Measurements from ENCODE around the gene FHAD1.

FHAD1 gene

GRCh38 chr1:15345705-15346345, 98.8 kb downstream of the FHAD1 start:
- DNase-seq (ENCODE audit: low spot score), result no peak

- DNase-seq (ENCODE audit: low spot score), result no peak
Observed at GRCh38 chr1:15346346-15347030, 99.5 kb downstream of the FHAD1 start.

DNA sequence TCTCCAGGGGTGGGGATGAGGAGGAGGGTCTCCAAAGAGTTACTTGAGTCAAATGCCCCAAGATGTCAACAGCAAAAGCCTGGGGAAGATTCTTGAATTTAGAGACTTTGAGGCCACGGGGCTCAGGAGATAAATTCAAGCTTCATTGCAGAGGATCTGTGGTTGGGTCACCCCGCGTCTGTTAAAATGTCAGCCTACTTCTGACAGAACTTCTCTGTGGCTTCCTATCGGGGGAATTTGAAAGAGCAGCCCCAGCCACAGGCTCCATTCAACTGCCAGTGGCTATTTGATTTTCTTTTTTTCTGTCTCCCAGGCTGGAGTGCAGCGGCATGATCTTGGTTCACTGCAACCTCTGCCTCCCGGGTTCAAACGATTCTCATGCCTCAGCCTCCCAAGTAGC, 100.2 kb downstream of the FHAD1 start:
- DNase-seq (ENCODE audit: low spot score), result no peak

DNA sequence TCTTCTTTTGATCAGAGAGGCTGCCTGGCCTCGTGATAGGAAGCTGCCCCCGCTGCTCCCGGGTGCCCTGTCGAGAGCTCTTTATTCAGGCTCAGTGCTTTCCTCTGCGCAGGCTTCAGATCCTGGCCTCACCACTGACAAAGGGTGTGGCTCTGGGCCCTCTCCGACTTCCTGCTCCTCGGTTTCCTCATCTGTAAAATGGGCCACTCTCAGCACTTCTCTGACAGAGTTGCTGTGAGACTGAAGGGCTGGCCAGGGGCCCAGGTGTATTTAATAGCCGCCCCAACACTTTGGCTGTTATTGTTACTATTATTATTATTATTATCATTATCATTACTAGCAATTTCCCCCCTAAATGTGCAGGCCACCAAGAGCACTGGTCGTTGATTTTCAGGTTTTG, 101.6 kb downstream of the FHAD1 start:
- DNase-seq (ENCODE audit: low spot score), result no peak

- no peak for DNase-seq (ENCODE audit: low spot score)
Observed at GRCh38 chr1:15349133-15349532, 102.1 kb downstream of the FHAD1 start.

GRCh38 chr1:15350151-15350550, 103.1 kb downstream of the FHAD1 start:
- DNase-seq (ENCODE audit: low spot score), result no peak

GRCh38 chr1:15350551-15351200, 103.7 kb downstream of the FHAD1 start:
- DNase-seq (ENCODE audit: low spot score), result no peak

- no peak for DNase-seq (ENCODE audit: low spot score)
Observed at GRCh38 chr1:15351310-15351709, 104.3 kb downstream of the FHAD1 start.

GRCh38 chr1:15352128-15352957, 105.3 kb downstream of the FHAD1 start:
- DNase-seq (ENCODE audit: low spot score), result peak; percentile 54

DNA sequence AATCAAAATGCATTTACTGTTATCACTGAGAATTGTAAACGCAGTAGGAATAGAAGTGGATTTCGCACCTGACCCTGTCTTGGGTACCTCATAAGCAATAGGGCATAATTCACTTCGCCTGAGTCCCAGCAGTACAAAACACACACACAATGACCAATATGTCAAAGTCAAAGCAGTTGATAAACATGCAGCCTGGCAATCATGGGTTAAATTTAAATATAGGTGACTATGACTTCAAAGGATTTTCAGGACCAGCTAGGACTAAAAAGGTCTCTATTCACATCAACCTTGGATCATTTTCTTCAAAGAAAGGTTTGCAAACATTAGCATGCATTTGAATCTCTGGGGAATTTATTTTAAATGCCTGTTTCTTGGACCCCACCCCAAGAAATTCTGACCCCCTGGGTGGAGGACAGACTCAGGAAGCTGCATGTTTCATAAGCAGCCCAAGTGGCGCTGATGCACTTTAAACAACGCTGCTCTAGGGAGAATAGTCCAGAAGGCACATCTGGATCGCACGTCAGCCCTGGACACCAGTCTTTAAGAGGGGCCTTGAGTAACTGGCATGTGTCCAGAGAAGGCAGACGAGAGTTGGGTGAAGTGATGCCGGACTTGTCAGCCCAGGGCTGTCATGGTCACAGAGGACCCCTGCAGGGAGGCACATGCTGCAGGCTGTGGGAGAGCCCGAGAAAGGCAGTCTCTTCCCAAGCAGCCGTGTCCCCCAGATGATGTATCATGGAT, 107.0 kb downstream of the FHAD1 start:
- no peak for DNase-seq (ENCODE audit: low spot score)

GRCh38 chr1:15354580-15354965, 107.5 kb downstream of the FHAD1 start:
- no peak for DNase-seq (ENCODE audit: low spot score)

DNA sequence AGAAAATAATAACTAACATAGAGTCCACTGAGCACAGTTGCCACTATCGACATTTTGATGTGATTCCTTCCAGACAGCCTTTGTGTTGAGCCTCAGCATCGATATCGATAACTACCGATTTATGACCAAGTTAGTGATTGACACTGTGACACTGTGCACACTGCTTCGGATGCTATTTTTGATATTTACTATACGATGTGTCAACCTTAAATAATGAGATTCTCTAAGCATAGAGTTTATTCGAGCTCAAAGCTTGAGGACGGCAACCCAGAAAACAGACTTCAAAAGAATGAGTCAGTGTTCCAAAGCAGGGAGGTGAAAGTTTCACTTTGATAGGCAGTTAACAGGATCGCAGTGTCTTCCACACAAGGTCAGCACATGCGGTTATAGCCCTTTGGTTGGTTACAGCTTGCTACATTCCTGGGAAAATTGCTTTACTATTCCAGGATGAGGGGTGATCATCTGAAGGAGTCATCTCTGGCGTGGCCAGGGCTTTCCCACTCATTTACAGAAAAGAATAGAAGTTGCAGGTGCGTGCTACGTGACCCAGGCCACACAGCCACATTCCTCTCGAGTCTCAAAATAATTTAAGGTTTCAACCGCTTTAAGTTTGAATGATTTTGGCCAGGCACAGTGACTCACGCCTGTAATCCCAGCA, 109.1 kb downstream of the FHAD1 start:
- no peak for DNase-seq (ENCODE audit: low spot score)

- no peak for DNase-seq (ENCODE audit: low spot score)
Observed at GRCh38 chr1:15357612-15358207, 110.7 kb downstream of the FHAD1 start.

GRCh38 chr1:15358565-15359133, 111.6 kb downstream of the FHAD1 start:
- DNase-seq (ENCODE audit: low spot score), result no peak

GRCh38 chr1:15360700-15361099, 113.7 kb downstream of the FHAD1 start:
- no peak for DNase-seq (ENCODE audit: low spot score)

GRCh38 chr1:15362096-15362736, 115.2 kb downstream of the FHAD1 start:
- DNase-seq (ENCODE audit: low spot score), result no peak

DNA sequence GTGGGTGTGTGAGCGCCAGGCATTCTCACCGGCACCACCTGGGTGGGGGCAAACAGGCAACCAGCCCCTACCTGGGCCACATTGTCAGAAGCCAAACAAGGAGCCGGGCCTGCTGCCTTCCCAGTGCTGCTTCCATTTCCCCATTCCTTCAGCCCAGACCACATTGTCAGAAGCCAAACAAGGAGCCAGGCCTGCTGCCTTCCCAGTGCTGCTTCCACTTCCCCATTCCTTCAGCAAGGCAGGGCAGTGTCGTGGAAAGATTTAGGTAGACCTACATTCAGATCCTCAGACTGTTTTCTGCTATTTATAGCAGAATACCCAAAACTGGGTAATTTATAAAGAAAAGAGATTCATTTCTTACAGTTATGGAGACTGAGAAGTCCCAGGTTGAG, 115.7 kb downstream of the FHAD1 start:
- no peak for DNase-seq (ENCODE audit: low spot score)

- peak; percentile 41 for DNase-seq (ENCODE audit: low spot score)
Observed at GRCh38 chr1:15364740-15365139, 117.7 kb downstream of the FHAD1 start.

- no peak for DNase-seq (ENCODE audit: low spot score)
Observed at GRCh38 chr1:15368888-15369287, 121.9 kb downstream of the FHAD1 start.

DNA sequence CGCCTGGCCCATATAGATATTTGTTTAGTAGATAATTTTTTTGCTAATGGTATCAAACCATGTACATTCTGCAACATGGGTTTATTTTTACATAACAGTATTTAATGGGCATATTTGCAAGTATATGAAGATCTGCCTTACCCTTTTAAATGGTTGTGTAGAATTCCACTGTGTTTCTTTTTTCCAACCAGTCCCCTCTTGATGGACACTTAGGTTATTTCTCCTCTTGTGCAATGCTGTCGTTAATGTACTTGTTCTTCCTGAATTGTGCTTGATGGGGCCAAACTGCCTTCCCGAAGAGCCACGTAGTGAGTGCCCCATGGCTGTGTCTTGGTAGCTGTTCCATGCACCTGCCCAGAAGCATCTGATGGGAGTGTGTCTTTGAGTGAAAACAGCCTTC, 123.2 kb downstream of the FHAD1 start:
- DNase-seq (ENCODE audit: low spot score), result no peak
